NCI-H2196 treated with DMSO at 0.1 percent for 48 hours (cell line): Measurements from ENCODE around the gene RASGRF2.

ENCODE experiments used
- DNase-seq: peaks from one replicate; lab custom pipeline; 2025; ENCODE audit not compliant: unreplicated experiment; lab: John Stamatoyannopoulos, UW

The RASGRF2 gene

DNA sequence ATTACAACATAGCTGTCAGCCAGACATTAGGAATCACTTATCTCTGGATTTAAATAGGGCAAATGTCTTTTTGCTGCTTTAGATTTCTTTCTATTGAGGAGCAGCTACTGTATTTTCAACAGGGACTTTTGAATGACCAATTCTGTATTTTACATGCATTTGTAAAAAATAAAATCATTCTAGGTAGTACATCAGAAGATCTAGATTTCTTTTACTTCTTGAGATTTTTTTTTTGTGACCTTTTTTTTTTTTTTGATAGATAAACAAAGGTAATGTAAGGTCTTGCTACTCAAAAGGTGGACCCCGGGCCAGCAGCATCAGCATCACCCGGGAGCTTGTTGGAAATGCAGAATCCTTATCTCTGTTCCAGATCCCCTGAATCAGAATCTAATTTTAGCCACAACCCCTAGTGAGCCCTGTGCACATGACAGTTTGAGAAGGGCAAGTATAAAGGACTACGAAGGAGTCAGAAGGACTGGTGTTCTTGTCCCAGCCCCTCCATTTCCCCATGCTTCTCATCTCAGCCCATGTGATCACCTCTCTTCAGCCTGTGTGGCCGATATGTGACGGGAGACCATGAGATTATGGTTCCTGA, 235.3 kb downstream of the RASGRF2 start:
- no peak for DNase-seq

DNA sequence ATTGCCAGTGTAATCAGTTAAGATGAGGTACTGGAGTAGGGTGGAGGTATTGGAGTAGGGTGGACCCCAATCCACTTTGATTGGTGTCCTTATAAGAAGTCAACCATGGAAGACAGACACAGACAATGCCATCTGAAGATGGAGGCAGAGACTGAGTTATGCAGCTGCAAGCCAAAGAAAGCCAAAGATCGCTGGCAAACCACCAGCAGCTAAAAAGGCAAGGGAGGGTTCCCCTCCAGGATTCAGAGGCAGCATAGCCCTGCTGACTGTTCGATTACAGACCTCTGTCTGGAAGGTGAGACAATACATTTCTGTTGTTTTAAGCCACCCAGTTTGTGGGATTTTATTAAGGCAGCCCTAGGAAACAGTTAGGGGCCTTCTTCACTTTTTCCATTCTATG, 242.5 kb downstream of the RASGRF2 start:
- DNase-seq: no peak

DNA sequence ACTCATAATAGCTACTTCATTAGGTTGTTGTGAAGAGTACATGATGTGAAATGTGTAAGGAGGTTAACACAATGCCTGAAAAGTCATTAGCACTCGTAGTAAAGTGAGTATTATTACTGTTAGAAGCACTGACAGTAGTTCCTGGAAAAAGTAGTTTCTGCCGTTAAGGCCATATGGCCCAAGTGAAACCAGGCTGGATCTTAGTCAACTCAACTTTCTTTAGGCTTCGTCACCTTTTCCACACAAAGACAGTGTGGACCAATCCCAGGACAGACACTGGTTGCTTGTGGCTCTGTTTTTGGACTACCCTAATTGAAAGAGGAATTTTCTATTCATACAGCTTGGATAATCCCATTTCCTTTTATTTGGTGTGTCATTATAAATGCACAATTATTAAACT, 243.6 kb downstream of the RASGRF2 start:
- DNase-seq: no peak

DNA sequence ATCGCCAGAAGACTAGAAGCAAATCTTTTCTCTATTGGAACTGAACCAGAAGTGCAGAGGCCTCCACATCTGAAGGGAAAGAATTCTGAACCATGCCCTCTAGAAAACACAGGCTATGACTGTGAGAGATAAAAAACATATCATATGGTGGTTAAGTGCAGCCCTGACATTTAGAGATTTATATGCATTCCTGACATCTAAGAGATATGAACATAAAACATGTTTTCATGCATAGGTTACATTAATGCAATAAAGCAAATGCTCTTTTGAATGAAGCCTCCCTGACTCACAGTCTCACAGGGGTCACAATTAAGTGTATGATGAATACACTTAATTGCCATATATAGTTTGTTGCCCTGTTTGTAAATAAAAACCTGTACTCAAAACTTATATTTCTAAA, 244.0 kb downstream of the RASGRF2 start:
- no peak for DNase-seq

DNA sequence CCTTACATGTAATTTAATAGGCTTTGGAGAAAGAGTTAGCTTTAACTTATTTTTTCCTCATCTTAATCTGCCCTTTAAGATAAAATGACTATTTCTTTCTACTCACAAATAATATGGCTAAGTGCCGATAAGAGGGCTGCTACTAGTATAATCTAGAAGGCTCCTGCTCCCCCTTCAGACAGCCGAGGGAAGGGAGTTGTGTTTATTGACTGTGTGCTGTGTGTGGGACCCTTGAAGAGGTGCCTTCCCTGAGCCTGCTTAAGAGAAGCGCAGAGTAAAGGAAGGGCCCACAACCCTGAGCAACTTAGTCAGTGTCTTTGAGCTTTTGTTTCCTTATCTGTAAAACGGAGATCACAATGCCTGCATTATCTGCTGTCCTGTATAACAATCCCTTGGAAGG, 244.9 kb downstream of the RASGRF2 start:
- DNase-seq: no peak

DNA sequence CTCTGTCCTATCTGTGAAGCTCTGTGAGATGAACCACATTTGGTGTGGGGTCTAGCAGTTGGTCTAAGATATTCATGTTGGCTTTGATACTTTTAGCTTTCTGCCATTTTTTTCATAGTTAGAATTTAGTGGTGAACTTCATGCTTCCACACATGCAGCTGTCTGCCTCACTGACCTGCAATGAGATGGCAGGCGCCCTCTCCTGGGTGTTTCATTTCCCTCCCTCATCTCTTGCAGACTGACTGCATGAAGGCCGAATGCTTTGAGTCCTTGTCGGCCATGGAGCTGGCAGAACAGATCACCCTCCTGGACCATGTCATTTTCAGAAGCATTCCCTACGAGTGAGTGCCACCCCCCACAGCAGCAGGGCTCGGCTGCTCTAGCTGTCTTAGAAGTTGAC, 246.8 kb downstream of the RASGRF2 start:
- no peak for DNase-seq

DNA sequence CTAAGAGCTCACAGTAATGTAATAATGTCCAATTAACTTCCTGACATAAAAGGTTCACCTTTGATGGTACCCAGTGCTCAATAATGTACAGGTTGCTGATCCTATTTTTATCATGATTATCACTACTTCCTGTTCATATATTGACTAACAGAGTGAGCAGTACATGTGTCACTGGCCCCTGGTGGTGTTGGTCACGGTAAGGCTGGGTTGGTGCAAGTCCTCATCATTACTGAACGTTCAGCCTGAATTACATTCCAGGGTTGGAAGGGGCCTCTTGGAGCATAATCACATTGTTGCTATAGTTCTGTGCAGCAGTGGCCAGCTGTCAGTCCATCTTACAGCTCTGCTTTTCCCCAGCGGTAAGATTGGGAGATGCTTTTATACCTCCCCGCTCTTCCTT, 248.7 kb downstream of the RASGRF2 start:
- DNase-seq: no peak

DNA sequence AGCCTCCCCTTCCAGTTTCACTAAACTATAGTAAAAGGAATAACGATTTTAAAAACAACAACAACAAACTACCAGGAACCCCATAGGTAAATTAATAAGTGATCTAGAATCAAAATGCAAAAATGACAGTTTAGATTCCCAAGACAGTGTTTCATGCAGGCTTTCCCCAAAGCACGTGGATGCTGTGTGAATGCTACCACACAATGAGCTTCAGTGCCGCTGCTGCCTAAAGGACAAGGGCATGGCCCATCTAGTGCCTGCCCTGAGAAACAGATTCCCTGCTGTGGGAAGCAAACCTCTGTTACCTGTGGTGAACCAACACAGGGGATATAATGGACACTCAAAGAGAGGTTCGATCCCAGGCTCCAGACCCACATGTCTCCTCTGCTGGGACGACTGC, 249.2 kb downstream of the RASGRF2 start:
- DNase-seq: no peak

DNA sequence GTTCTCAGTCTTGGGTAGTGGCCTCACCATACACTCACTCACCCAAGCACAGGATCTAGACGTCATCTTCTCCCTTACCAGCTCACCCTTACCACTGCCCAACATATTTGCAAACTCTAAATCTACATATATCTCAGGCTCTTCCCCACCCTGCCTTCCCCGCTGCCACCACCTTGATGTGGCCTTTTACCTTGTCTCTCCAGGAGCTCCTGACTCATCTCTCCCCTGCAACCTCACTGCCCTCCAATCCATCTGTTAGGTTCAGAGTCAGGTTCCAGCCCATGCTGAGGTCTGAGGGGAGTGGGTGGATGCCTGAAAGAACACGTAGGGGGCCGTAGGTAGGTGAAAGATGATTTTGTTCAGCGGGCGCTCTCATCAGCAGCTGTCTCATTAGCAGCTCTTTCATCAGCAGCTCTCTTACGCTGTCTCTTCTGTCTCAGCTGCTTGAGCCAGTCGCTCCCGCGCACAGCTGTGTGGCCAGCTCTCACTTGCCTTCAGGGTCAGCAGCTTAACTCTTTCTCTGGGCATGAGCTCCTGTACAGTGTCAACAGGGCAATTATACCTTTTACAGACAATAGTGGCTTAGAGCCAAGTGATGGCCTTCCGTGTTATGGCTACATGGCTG, 249.8 kb downstream of the RASGRF2 start:
- no peak for DNase-seq

DNA sequence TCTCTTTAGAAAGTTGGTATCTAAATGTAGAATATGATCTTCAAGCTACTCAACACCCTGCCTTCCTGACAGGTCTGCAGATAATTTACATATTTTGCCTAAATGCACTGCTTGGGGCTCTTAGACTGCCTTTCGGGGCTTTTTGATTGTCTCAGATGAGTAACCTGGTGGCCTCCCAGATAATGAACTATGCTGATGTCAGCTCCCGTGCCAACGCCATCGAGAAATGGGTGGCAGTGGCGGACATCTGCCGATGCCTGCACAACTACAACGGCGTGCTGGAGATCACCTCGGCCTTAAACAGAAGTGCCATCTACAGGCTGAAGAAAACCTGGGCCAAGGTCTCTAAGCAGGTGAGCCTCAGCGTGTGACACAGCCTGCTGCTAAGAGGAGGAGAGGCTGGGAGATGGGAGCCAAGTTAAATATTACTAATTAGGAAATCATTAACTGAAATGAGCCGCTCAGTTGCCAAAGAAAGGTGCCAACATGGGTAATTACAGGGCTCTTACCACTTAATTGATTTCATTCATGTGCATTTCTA, 252.1 kb downstream of the RASGRF2 start:
- no peak for DNase-seq

DNA sequence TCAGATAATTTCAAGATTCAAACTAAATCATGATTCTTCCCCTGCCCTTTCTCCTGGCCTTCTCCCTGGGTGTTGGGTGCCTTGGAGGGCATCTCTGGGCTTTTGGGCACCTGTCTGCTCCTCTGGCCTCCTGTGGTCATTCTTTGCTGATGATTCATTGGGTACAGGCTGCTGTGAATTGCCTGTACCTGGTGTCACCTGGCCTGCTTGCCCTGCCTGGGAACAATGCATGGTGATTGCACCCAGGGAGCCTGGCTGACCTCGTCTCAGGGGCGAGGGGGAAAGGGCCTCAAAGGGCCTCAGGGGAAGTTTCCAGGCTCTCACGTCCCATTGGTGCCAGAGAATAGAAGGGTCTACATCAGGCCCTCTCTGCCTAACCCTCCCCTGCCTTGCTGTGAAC, 252.9 kb downstream of the RASGRF2 start:
- DNase-seq: no peak

DNA sequence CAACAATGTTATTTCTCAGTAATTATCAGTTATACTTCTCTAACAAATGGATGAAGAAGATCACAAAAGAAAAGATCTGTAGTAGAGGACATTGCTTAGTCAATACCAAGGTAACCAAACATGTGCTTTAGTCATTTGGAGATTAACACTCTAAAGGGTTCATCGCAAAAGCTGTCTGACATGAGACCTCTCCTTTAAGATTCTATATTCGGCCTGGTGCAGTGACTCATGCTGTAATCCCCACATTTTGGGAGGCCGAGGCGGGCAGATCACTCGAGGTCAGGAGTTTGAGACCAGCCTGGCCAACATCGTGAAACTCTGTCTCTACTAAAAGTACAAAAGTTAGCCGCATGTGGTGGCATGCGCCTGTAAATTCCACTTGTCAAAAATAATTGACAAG, 254.7 kb downstream of the RASGRF2 start:
- no peak for DNase-seq

DNA sequence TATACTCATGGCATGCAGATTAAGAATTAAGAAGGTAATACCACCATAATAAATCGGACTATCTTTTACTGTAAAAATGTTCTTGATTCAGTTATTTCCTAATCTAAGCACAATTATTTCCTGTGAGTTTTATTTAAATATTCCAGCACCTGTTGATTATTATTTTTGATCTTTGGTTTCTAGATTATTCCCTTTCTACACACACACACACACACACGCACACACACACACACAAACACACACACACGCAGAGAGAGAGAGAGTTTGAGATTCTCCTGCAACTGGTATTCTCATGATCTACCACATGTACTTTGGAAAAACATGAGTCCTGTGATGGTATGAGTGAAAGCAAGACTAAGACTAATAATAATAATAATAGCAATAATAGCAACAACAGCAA, 256.0 kb downstream of the RASGRF2 start:
- DNase-seq: no peak

DNA sequence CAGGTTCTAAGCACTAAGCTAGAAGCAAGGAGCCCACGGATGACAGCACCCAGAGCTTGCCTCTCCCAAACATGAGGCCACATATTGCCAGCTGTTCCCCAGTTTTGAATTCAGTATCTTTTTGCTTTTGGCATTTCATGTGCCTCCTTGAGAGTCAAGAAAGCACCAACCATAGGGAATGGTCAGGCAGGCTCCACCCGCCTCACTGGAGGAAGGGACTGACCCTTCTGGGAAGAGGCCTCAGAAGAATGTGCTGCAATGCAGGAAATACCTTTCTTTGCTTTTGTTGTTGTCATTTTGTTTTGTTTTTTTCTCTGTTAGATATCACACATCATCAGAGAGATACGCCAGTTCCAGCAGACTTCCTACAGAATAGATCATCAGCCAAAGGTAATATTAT, 259.2 kb downstream of the RASGRF2 start:
- no peak for DNase-seq

DNA sequence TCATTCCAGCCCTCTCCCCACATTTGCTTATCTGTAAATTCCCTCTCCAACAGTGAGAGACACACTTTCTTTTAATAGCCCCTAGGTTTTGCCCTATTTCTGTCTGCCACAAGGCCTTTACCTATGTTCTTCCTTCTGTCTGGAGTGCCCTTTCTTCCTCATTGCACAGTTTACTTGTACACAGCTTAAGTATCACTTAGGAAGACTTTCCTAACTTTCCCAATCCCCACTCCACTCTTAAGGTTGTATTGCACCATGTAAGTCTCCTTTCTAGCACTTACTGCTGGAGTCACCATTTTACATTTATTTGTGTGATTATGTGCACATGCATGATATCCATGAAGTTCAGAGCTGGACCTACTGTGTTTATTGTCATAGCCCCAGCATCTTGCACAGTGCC, 262.1 kb downstream of the RASGRF2 start:
- DNase-seq: no peak

DNA sequence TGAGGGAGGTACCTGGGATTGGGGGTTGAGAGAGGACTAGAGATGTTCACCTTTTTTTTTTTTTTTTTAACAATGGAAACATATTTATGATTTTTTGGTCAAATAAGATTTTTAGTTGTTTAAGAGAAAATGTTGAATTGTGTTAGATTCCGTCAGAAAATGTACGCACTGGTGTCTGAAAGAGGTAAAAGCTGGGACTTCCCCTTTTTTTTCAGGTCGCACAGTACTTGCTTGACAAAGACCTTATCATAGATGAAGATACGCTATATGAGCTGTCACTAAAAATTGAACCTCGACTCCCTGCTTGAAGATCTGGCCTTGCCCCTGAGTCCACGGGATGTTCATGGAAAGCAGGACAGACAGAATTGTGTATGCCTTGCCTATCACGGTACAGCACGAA, 265.3 kb downstream of the RASGRF2 start:
- no peak for DNase-seq

DNA sequence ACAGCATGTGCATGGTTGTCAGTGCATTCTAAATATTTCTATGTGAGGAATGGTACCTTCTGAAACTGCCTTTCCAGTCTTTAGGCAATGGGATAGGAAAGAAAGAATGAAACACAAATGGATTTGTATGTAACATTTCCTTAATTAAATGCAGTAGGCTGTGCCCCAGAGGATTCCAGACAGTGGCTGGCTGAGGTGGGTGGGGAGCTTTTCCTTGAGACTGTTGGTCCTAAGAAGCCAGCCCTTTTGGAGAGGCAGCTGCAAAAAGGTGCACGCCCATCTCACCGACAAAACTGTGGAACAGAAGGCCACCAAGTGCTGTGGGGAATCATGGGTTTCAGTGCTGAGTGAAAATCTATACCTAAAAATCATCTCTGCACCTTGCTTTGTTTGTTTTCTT, 266.1 kb downstream of the RASGRF2 start:
- no peak for DNase-seq

DNA sequence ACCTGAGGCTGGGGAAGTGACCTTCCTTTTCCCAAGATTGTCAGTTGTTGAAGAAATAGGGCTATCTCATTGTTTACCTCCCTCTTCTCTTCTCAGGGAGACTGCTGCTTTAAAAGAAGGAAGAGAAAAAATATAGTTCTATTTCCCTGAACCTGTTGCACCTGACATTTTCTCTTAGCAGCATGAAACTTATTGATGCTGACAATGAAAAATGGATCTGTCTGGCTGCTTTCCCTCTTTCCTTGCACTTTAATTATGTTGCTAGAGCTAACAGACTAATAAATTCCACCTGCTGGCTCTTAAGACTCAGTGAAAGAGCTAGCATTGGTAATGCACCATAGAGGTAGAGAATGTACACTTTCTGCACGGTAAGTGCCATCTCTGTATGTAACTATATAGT, 266.8 kb downstream of the RASGRF2 start:
- DNase-seq: no peak

DNA sequence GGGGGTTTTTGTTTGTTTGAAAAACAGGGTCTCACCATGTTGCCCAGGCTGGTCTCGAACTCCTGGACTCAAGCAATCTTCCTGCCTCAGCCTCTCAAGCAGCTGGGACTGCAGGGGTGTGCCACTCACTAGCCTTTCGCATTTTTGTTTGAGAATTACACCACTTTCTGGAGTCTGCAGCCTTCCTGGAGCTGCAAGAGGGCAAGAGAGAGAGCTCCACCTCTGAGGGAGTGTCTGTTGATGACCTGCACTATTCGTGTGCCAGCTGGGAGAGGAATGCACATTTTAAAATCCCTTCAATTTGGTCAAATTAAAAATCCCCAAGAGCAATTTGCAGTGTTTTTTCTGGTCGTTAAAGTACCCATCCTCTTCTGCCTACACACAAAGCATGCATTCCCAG, 267.9 kb downstream of the RASGRF2 start:
- DNase-seq: no peak

DNA sequence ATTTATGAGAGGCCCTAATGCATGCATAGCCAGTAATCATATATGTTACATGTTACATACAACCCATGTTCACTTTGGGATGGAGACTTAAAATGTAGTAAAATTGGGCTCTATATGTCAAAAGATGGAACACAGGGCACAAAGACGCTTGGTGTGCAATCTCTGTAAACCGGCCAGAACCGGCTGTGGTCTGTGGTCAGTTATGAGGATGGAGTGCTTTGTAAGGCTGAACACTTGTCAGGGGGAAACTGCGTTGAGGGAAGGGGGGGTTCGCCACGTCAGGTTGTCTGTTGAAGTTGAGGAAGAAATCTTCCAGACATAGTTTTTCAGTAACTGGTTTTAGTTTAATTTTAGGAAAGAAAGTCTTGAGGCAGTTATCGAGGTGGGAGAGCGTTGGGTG, 270.3 kb downstream of the RASGRF2 start:
- no peak for DNase-seq

DNA sequence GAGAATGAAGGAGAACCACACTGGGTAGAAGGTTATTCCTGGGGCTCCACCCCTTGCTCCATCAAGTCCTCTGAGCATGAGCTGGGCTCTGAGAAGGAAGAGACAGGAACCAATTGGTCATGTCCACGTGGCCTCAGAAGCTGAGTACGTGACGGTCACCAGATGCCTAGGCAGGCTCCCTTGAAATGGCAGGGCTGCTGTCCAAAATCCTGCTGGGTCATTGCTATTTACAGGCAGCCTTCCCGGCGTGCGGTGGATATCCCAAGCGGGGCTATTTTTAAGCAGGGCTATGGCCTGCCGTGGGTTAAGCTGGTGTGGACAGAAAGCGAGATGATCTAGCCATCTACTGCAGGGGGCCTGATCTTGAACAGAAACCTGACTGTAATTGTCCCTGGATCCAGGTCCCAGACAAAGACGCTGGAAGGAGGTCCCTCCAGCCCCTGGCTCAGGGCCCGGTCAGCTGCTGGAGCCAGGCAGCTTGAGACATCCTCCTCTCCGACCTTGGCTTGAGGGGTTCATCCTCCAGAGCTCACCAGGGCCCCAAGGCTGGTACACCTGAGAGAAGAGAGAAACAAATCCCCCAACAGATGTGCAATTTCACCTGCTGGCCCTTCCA, 272.4 kb downstream of the RASGRF2 start:
- no peak for DNase-seq

DNA sequence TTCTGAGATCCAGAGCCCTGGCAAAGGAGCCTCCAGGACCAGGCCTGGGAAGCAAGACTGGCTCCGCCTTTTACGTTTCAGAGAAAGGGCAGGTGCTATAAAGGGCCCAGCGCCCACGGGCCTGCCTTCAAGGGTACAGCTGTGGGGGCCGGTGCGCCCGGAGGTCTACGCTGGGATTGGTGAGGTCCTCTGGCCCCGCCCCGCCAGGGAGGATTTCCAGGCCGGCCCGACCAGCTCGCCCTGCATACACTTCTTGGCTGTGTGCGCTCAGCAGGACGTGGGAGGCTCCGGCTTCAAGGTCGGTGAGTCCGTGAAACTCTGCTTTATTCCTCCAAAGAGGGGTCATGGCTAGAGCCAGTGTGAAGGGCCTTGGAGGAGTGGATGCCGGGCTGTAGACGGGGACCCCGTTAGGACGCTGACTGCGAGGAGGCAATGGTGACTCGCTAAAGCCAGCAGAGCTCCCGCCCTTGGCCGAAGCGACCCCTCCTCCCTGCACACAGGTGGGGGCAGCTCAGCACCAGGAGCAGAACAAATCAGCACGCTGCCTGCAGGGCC, 273.0 kb downstream of the RASGRF2 start, which contains the start of gene CKMT2:
TSS of gene CKMT2 (plus strand) at position 243 of the 555 bp plus-strand sequence. CDS start 17,811 bp downstream, outside the sequence.
- DNase-seq: no peak
